ENCODE measurements around the gene TFPI2.

DNA sequence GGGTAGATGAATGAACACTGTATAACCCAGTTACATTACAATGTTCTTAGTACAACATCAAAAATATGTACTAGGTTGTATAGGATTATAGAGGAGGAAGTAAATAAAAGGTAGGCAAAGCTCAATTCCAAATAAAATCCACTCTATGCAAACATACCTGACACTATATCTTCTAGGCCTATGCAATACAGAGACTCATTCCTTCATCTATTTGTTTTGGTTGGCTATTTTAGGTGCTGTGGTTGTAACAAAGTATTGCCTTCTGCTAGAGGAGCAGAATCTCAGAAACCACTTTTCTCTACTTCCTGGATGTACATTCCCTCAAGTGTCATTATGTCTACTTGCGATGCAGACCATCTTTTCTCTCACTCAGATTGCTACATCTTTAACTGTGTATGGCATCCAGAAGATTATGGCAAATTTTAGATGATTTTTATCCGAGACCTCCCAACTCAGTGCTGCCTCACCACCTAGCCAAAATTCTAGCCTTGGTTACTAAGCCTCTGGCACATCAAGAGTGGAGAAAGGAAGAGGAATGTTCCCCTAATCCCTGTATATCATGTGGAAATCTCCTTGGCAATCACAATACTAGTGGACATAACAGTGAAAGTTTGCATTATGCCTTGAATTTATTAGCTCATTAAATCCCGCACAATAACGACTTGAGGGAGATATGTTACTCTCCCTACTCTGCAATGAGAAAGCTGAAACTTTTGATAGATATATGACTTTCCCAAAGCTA is 5.5 kb upstream of the TFPI2 start:
- no peak for TF ChIP-seq CTCF (IDR thresholded peaks at IDR 0.05; ENCODE audit: borderline replicate concordance, extremely low read depth, low read length, poor library complexity, severe bottlenecking)
- no peak for TF ChIP-seq EZH2 (IDR thresholded peaks at IDR 0.05; ENCODE audit: borderline replicate concordance, low read depth, low read length, severe bottlenecking)

All from DND-41 (cell line).